ENCODE measurements around the gene MAGIX. TPM values are rescaled to one million over a fixed set of nuclear protein-coding genes. Genes with fewer than 3 reads are reported as not detected.
A peak's percentile ranks its signal among the peaks of the same experiment; 100 is the strongest.

The MAGIX gene
- total RNA-seq, 1 experiment from 2014 or later: 1.2 TPM

DNA sequence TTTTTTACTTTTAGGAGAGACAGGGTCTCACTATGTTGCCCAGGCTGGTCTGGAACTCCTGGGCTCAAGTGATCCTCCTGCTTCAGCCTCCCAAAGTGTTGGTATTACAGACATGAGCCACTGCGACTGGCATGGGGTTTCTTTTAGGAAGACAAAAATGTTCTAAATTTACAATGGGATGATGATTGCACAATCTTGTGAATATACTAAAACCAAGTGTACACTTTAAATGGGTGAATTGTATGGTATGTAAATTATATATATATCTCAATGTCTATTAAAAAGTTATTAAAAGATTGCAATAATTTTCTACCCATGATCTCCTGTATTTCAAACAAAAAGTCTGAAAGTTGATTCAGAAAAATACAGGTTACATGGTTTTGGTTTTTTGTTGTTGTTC, 9.1 kb upstream of the MAGIX start:
- H3K27ac Mint-ChIP-seq: no peak overlapping the region
- H3K4me3 Mint-ChIP-seq: no peak overlapping the region
- peaks cover 9% of the 10 kb centered on the region for H3K4me1 Mint-ChIP-seq
- no peaks in the 10 kb centered on the region for H3K36me3 Mint-ChIP-seq
- ChIA-PET CTCF (no interaction called here), POLR2A (no interaction called here)
- TF ChIP-seq TEAD1 (CRISPR knock-in tag; IDR thresholded peaks at IDR 0.05): no peak
- no peak for TF ChIP-seq ZNF263 (CRISPR knock-in tag; IDR thresholded peaks at IDR 0.05; ENCODE audit: low read depth)
- no peak for TF ChIP-seq SP1 (CRISPR knock-in tag; conservative IDR thresholded peaks at IDR 0.05)
- no peak for TF ChIP-seq E2F1 (CRISPR knock-in tag; IDR thresholded peaks at IDR 0.05)
- no peak for TF ChIP-seq HMGXB4 (CRISPR knock-in tag; IDR thresholded peaks at IDR 0.05)
- no peak for TF ChIP-seq CREB1 (CRISPR knock-in tag; IDR thresholded peaks at IDR 0.05)
- TF ChIP-seq TP53 (CRISPR knock-in tag; IDR thresholded peaks at IDR 0.05): no peak
- TF ChIP-seq, protein P1, sequence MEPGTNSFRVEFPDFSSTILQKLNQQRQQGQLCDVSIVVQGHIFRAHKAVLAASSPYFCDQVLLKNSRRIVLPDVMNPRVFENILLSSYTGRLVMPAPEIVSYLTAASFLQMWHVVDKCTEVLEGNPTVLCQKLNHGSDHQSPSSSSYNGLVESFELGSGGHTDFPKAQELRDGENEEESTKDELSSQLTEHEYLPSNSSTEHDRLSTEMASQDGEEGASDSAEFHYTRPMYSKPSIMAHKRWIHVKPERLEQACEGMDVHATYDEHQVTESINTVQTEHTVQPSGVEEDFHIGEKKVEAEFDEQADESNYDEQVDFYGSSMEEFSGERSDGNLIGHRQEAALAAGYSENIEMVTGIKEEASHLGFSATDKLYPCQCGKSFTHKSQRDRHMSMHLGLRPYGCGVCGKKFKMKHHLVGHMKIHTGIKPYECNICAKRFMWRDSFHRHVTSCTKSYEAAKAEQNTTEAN (CRISPR knock-in tag; IDR thresholded peaks at IDR 0.05): no peak
- no peak for TF ChIP-seq ZNF423 (CRISPR knock-in tag; IDR thresholded peaks at IDR 0.05)
- TF ChIP-seq AFF4 (CRISPR knock-in tag; IDR thresholded peaks at IDR 0.05; ENCODE audit: borderline replicate concordance): no peak
- no peak for TF ChIP-seq ETV6 (CRISPR knock-in tag; IDR thresholded peaks at IDR 0.05)
- no peak for TF ChIP-seq ZNF138 (CRISPR knock-in tag; conservative IDR thresholded peaks at IDR 0.05)
- no peak for TF ChIP-seq SMAD3 (CRISPR knock-in tag; IDR thresholded peaks at IDR 0.05; ENCODE audit: borderline replicate concordance)
- no peaks in the 10 kb centered on the region for H3K9me3 Mint-ChIP-seq
- no peak for DNase-seq (ENCODE audit: low spot score)
- H3K27me3 Mint-ChIP-seq (ENCODE audit: low read depth): peaks cover 20% of the 10 kb centered on the region
- no peak for ATAC-seq

DNA sequence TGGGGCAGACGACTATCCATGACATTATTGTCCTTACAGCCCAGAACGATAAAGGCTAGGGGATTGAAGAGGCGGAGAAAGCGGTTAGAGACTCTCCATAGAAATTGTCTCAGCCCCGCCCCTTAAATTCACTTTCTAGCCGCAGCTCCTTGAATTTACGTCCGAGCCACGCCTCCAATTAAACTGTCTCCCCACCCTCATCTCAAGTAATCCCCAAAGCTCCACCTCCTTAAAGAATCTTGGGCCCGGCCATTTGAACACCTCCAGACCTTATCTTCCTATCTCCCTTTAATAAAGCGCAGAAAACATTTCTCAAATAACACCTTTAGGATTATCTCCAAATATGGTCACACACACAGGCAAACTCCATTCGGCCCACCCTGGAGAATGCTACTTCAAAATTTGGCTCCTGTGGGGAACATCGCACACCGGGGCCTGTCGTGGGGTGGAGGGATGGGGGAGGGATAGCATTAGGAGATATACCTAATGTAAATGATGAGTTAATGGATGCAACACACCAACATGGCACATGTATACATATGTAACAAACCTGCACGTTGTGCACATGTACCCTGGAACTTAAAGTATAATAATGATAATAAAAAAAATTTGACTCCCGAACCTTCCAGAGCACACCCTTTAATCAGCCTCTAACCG, 7.2 kb upstream of the MAGIX start:
- ChIA-PET CTCF (interaction anchor here (0.6 to 2.1 kb wide), 22 partner anchors 7 to 767 kb away, joined by 3 to 29 read pairs (median 5); partner anchors contain the start of genes CLCN5 and KCND1), POLR2A (interaction anchor here (0.7 to 1.8 kb wide), 4 partner anchors 8 to 36 kb away, joined by 4 to 5 read pairs (median 4); no protein-coding TSS in a partner anchor)
- Mint-ChIP-seq H3K27me3 (ENCODE audit: low read depth) (peaks cover 32% of the 10 kb centered on the region), H3K9me3 (no peaks in the 10 kb centered on the region), H3K4me3 (peak overlapping the region; percentile 80), H3K4me1 (peaks cover 9% of the 10 kb centered on the region), H3K27ac (peak overlapping the region; percentile 94), H3K36me3 (no peaks in the 10 kb centered on the region)
- peak; percentile 56 for DNase-seq (ENCODE audit: low spot score)
- ATAC-seq: peak; percentile 48
- TF ChIP-seq, protein P2, sequence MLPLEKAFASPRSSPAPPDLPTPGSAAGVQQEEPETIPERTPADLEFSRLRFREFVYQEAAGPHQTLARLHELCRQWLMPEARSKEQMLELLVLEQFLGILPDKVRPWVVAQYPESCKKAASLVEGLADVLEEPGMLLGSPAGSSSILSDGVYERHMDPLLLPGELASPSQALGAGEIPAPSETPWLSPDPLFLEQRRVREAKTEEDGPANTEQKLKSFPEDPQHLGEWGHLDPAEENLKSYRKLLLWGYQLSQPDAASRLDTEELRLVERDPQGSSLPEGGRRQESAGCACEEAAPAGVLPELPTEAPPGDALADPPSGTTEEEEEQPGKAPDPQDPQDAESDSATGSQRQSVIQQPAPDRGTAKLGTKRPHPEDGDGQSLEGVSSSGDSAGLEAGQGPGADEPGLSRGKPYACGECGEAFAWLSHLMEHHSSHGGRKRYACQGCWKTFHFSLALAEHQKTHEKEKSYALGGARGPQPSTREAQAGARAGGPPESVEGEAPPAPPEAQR (CRISPR knock-in tag; IDR thresholded peaks at IDR 0.05): no peak
- TF ChIP-seq PRRX2 (CRISPR knock-in tag; IDR thresholded peaks at IDR 0.05) (no peak), ZNF121 (CRISPR knock-in tag; IDR thresholded peaks at IDR 0.05) (no peak), ATF3 (CRISPR knock-in tag; conservative IDR thresholded peaks at IDR 0.05) (no peak), ZMAT4 (CRISPR knock-in tag; IDR thresholded peaks at IDR 0.05) (no peak), E2F1 (CRISPR knock-in tag; IDR thresholded peaks at IDR 0.05) (no peak), FOXJ3 (CRISPR knock-in tag; IDR thresholded peaks at IDR 0.05; ENCODE audit: borderline replicate concordance) (no peak)
- TF ChIP-seq, protein P3, sequence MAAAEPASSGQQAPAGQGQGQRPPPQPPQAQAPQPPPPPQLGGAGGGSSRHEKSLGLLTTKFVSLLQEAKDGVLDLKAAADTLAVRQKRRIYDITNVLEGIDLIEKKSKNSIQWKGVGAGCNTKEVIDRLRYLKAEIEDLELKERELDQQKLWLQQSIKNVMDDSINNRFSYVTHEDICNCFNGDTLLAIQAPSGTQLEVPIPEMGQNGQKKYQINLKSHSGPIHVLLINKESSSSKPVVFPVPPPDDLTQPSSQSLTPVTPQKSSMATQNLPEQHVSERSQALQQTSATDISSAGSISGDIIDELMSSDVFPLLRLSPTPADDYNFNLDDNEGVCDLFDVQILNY (CRISPR knock-in tag; IDR thresholded peaks at IDR 0.05): no peak
- TF ChIP-seq, protein P1 (CRISPR knock-in tag; IDR thresholded peaks at IDR 0.05): no peak
